Inferior parietal cortex (tissue), 1 donor: ENCODE measurements around the gene MTCL1.

Experiments used
- DNase-seq: peaks from one replicate; pipeline ENCODE4 v3.0.0-alpha.2; 2016; ENCODE audit errors: extremely low spot score

MTCL1 gene

DNA sequence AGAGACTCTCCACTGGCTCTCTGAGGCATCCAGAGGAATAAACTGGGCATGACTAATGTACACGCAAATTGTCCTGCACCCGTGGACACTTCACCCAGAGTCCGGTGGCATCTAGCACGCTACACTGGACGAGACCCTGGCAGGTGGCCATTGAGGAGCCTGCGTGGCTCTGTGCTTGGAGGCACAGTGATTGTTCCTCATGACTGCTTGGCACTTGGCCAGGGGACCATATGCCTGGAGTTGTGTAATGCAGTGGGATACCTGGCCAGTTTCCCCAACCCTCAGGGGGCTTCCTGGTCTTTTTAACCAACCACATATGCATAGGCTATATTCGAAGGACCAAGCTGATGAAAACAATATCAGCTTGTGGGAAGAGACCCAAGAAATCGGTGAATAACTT is 66.6 kb downstream of the MTCL1 start:
- no peak for DNase-seq

- DNase-seq = no peak
Measured at GRCh38 chr18:8773980-8774379, 68.6 kb downstream of the MTCL1 start.

GRCh38 chr18:8776013-8776943 is 70.9 kb downstream of the MTCL1 start:
- no peak for DNase-seq

DNA sequence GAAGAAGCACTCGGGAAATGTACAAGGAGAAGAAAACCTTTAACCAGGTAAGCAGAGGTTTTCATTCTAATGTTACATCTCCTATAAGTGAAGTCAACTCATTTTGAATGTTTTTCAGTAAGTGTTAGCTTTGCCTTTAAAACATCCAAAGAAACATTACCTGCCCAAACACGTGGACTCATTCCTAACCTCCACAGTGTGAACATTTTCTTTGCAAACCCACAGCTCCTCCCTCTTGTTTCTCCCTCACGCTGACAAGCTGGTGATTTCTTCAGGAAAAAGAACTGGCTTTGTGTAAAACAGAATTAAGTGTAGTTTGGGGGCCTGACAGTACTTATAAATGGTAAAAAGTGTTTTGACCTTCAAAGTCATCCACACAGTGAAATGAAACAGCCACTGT is 72.5 kb downstream of the MTCL1 start:
- no peak for DNase-seq

DNA sequence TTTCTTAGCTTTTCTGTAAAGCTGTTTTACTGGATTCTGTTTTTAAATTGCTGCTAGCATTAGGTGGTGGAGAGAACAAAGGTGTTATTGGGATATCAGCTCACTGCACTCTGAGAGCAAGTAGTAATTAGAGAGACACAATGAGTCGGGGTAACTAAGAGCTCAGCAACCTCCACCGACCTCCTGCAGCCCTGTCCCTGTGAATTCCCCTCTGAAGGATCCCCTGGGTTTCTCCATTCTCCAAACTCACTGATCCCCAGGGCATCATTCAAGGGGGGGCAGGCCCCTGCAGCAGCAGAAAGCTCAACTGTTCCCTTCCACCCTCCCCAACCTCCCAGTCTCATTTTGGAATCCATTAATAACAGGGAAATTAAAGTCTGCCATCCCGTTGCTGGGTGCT is 73.0 kb downstream of the MTCL1 start:
- DNase-seq = no peak

DNA sequence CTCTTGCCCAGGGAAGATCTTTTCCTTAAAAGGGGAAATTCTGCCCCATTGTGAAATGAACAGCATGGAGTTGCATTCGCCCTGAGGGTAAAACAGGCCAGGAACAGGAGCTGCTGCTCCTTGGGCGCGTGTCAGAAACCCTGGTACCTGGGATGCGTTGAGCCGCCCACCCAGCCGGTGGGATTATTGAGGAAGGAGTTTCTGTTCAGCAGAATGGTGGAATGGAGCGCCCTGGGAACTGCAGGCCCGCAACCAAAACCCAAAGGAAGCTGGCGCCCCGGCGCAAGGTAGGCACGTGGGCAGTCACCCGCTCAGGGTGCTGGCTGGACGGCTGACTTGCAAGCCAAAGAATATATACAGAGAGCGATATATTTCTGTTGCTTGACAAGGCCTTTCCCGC is 73.5 kb downstream of the MTCL1 start:
- no peak for DNase-seq

- DNase-seq = no peak
Measured at GRCh38 chr18:8779251-8779650, 73.9 kb downstream of the MTCL1 start.

- no peak for DNase-seq
Measured at GRCh38 chr18:8780227-8780626, 74.9 kb downstream of the MTCL1 start.

- DNase-seq = no peak
Measured at GRCh38 chr18:8781671-8782070, 76.3 kb downstream of the MTCL1 start.

- peak; percentile 47 for DNase-seq
Measured at GRCh38 chr18:8783335-8783993, 78.1 kb downstream of the MTCL1 start.

GRCh38 chr18:8783994-8784530 is 78.7 kb downstream of the MTCL1 start:
- DNase-seq = no peak

DNA sequence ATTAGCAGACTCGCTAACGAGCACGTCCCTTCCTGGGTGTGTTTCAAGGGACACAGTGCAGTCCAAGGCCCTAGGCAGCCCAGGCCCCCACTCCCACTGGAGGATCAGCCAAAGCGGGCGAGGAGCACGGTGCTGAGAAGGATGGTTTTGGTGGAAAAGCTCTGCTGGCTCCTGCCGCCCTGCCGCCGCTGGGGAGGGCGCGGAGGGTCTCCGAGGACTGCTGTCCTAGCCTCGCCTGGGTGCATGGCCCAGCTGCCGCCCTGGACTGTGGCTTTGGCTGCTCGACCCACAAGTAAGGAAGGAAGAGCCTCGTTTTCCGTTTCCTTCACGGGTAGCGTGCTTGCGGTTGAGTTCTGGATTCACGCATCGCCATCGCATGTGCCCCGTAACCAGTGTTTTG is 79.9 kb downstream of the MTCL1 start:
- no peak for DNase-seq

DNA sequence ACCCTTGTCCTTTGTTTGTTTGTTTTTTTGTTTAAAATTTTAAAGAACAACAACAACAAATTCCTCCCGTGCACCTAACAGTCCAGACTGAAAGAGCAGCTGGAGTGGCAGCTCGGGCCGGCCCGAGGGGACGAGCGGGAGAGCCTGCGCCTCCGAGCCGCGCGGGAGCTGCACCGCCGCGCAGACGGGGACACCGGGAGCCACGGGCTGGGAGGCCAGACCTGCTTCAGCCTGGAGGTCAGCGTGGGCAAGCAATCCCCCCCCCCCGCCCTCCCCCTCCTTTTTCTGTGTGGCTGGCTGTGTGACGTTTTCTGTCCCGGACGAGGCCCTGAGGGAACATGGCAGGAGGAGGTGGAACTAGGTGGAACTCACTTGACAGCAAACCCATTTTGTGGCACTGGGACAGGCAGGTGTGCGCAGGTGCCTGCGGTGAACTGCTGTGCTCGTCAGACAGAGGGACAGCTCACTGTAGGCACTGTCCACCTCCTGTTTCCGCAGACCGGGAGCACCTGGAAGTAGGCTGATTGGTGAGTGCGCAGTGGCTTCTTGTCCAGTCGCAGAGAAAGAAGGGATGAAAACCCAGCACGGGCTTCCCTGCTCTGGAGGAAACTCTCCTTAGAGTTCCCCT is 80.6 kb downstream of the MTCL1 start:
- no peak for DNase-seq

DNA sequence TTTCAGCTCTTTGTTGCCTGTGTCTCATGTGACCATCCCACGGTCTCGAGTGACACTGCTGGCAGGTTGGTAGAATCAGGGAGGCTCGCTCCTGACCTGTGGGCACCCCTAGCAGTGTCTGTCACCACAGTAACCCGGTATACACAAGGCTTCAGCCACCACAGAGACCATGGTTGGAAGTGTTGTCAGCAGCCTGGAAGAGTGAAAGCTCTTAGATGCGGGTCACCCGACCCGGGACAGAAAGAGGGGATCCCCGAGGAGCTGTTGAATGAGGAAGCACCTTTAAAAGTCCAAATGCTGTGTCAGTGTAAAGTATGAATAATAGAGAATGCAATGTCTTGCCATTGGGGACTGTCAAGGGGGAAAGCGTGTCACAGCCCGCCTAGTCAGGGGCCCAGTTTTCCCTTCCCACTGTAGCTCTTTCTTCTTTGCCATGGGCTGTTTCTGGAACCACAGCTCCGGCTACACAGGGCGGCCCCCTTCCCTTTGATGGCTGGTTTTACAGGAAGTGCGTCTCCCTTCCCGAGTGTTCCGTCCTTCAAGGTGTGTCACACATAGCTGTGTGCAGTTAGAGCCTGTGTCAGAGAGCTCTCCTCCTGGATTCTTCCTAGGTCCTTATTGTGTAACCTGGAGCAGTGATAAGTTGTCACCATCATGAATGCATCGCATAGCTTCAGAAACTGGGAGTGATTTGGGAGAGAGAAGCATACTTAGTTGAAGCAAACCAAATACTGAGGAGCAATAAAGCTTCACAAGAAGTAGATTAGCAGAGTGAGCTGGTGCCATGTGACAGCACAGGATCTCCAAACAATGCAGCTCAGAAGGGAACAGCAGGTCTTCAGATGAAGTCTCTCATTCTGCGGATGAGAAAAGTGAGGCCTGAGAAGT is 81.4 kb downstream of the MTCL1 start:
- DNase-seq = no peak

DNA sequence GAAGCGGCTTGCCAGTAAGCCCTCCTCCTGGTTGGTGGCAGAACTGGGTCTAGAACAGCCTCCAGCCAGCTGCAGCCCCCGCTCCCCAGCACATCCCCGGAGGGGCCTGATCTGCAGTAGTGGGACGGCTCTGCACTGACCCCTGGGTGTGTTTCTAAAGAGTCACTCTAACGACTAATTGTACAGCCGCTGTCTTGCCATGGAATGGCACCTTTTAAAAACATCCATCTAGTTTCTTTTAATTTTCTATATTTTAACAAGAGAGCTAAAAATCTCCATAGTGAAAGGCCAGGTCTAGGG is 82.0 kb downstream of the MTCL1 start:
- DNase-seq = no peak

DNA sequence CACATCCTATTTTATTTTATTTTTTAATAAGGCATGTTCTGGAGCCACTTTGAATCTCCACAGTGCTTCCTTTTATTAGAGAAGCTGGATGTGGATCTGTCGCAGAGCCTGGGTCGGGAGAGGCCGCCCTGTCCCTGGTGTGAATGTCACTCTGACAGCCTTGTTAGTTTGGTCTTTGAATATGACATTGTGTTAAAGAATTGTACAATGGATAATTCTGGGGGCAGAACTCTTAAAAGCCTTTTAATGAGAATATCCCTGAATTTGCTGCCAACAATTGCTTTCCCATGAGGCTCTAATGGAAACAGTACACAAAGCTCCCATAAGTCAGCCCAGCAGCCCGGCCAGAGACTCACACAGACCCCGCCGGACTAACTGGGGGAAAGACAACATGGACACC is 82.4 kb downstream of the MTCL1 start:
- no peak for DNase-seq

GRCh38 chr18:8788503-8789429 is 83.4 kb downstream of the MTCL1 start:
- DNase-seq = no peak

GRCh38 chr18:8791171-8791651 is 85.9 kb downstream of the MTCL1 start:
- no peak for DNase-seq

DNA sequence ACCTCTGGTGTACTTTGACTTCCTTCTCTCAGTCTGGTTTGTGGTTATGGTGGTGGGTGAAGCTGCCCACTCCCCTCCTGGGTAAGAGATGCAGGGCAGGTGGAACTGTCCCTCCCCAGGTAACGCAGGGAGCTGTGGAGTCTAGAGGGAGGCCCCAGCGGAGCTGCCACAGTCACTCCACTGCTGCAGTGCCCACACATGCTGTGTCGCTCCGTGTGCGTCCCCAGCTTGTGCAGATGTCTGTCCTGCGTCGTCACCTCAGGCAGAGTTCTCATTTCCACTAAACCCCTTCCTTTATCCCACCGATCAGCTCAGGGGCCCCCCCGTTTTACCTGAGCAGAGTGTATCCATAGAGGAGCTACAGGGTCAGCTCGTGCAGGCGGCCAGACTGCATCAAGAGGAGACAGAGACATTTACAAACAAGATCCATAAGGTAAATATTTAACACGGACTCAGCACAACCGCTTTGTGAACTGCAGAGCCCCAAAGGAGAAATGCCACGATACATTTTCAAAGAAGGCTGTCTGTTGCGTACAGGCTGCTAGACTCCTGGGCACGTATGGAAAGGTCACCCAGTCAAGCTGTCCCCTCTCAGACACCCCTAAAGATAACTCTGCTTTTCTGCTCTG is 87.4 kb downstream of the MTCL1 start:
- no peak for DNase-seq
